ENCODE results near the gene PLBD1. TPM values are rescaled to one million over a fixed set of nuclear protein-coding genes. Genes with fewer than 3 reads are reported as not detected.

PLBD1 gene
- total RNA-seq, 1 experiment from 2014 or later = 49.6 TPM

DNA sequence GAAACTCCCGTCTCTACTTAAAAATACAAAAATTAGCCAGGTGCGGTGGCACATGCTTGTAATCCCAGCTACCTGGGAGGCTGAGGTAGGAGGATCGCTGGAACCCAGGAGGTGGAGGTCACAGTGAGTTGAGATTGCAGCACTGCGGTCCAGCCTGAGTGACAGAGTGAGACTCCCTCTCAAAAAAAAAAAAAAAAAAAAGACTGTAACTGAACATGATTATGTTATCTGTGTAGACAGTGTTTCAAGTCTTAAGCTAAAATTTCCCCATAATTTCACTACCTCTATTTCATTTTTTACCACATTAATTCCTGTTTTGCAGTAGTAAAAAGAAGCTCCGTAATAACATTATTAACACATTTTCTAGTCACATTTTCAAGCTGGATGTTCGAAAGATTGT, 5.4 kb downstream of the PLBD1 start:
- Mint-ChIP-seq H3K27me3 (ENCODE audit: low read depth) (peaks cover 4% of the 10 kb centered on the region; the same call in 1 of the 2 replicates), H3K4me1 (peaks cover 20% of the 10 kb centered on the region), H3K9me3 (peaks cover 5% of the 10 kb centered on the region), H3K4me3 (no peak overlapping the region), H3K27ac (no peak overlapping the region), H3K36me3 (no peaks in the 10 kb centered on the region; the same call in 1 of the 2 replicates)
- POLR2A ChIA-PET = interaction anchor here (0.7 kb wide), 1 partner anchor 206 kb away, joined by 6 read pairs; no protein-coding TSS in a partner anchor
- no peak for DNase-seq (ENCODE audit: low spot score)
- CTCF ChIA-PET = interaction anchor here (0.7 kb wide), 2 partner anchors 10 to 194 kb away, joined by 3 to 4 read pairs; no protein-coding TSS in a partner anchor
- ATAC-seq = no peak
- no peak for TF ChIP-seq NFE2L1 (CRISPR knock-in tag; IDR thresholded peaks at IDR 0.05)
- TF ChIP-seq, protein P1, sequence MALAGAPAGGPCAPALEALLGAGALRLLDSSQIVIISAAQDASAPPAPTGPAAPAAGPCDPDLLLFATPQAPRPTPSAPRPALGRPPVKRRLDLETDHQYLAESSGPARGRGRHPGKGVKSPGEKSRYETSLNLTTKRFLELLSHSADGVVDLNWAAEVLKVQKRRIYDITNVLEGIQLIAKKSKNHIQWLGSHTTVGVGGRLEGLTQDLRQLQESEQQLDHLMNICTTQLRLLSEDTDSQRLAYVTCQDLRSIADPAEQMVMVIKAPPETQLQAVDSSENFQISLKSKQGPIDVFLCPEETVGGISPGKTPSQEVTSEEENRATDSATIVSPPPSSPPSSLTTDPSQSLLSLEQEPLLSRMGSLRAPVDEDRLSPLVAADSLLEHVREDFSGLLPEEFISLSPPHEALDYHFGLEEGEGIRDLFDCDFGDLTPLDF (CRISPR knock-in tag; IDR thresholded peaks at IDR 0.05) = no peak
- TF ChIP-seq TCF7 (CRISPR knock-in tag; IDR thresholded peaks at IDR 0.05; ENCODE audit: low read depth) = no peak
- TF ChIP-seq, protein P2, sequence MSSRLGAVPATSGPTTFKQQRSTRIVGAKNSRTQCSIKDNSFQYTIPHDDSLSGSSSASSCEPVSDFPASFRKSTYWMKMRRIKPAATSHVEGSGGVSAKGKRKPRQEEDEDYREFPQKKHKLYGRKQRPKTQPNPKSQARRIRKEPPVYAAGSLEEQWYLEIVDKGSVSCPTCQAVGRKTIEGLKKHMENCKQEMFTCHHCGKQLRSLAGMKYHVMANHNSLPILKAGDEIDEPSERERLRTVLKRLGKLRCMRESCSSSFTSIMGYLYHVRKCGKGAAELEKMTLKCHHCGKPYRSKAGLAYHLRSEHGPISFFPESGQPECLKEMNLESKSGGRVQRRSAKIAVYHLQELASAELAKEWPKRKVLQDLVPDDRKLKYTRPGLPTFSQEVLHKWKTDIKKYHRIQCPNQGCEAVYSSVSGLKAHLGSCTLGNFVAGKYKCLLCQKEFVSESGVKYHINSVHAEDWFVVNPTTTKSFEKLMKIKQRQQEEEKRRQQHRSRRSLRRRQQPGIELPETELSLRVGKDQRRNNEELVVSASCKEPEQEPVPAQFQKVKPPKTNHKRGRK (CRISPR knock-in tag; IDR thresholded peaks at IDR 0.05; ENCODE audit: borderline replicate concordance) = no peak
- no peak for TF ChIP-seq CBFB (CRISPR knock-in tag; IDR thresholded peaks at IDR 0.05; ENCODE audit: low read depth)
- TF ChIP-seq, protein P3, sequence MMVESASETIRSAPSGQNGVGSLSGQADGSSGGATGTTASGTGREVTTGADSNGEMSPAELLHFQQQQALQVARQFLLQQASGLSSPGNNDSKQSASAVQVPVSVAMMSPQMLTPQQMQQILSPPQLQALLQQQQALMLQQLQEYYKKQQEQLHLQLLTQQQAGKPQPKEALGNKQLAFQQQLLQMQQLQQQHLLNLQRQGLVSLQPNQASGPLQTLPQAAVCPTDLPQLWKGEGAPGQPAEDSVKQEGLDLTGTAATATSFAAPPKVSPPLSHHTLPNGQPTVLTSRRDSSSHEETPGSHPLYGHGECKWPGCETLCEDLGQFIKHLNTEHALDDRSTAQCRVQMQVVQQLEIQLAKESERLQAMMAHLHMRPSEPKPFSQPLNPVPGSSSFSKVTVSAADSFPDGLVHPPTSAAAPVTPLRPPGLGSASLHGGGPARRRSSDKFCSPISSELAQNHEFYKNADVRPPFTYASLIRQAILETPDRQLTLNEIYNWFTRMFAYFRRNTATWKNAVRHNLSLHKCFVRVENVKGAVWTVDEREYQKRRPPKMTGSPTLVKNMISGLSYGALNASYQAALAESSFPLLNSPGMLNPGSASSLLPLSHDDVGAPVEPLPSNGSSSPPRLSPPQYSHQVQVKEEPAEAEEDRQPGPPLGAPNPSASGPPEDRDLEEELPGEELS (CRISPR knock-in tag; IDR thresholded peaks at IDR 0.05) = no peak
- no peak for TF ChIP-seq FOXK1 (CRISPR knock-in tag; IDR thresholded peaks at IDR 0.05)
- TF ChIP-seq, protein P4, sequence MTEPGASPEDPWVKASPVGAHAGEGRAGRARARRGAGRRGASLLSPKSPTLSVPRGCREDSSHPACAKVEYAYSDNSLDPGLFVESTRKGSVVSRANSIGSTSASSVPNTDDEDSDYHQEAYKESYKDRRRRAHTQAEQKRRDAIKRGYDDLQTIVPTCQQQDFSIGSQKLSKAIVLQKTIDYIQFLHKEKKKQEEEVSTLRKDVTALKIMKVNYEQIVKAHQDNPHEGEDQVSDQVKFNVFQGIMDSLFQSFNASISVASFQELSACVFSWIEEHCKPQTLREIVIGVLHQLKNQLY (CRISPR knock-in tag; IDR thresholded peaks at IDR 0.05) = no peak
- no peak for TF ChIP-seq ATF1 (CRISPR knock-in tag; IDR thresholded peaks at IDR 0.05)
- TF ChIP-seq, protein P5, sequence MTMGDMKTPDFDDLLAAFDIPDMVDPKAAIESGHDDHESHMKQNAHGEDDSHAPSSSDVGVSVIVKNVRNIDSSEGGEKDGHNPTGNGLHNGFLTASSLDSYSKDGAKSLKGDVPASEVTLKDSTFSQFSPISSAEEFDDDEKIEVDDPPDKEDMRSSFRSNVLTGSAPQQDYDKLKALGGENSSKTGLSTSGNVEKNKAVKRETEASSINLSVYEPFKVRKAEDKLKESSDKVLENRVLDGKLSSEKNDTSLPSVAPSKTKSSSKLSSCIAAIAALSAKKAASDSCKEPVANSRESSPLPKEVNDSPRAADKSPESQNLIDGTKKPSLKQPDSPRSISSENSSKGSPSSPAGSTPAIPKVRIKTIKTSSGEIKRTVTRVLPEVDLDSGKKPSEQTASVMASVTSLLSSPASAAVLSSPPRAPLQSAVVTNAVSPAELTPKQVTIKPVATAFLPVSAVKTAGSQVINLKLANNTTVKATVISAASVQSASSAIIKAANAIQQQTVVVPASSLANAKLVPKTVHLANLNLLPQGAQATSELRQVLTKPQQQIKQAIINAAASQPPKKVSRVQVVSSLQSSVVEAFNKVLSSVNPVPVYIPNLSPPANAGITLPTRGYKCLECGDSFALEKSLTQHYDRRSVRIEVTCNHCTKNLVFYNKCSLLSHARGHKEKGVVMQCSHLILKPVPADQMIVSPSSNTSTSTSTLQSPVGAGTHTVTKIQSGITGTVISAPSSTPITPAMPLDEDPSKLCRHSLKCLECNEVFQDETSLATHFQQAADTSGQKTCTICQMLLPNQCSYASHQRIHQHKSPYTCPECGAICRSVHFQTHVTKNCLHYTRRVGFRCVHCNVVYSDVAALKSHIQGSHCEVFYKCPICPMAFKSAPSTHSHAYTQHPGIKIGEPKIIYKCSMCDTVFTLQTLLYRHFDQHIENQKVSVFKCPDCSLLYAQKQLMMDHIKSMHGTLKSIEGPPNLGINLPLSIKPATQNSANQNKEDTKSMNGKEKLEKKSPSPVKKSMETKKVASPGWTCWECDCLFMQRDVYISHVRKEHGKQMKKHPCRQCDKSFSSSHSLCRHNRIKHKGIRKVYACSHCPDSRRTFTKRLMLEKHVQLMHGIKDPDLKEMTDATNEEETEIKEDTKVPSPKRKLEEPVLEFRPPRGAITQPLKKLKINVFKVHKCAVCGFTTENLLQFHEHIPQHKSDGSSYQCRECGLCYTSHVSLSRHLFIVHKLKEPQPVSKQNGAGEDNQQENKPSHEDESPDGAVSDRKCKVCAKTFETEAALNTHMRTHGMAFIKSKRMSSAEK (CRISPR knock-in tag; IDR thresholded peaks at IDR 0.05; ENCODE audit: borderline replicate concordance) = no peak
- TF ChIP-seq KAT7 (CRISPR knock-in tag; IDR thresholded peaks at IDR 0.05; ENCODE audit: borderline replicate concordance) = no peak
- TF ChIP-seq NR2C2 (CRISPR knock-in tag; IDR thresholded peaks at IDR 0.05) = no peak
- TF ChIP-seq OVOL2 (CRISPR knock-in tag; IDR thresholded peaks at IDR 0.05; ENCODE audit: borderline replicate concordance) = no peak
- TF ChIP-seq, protein P6, sequence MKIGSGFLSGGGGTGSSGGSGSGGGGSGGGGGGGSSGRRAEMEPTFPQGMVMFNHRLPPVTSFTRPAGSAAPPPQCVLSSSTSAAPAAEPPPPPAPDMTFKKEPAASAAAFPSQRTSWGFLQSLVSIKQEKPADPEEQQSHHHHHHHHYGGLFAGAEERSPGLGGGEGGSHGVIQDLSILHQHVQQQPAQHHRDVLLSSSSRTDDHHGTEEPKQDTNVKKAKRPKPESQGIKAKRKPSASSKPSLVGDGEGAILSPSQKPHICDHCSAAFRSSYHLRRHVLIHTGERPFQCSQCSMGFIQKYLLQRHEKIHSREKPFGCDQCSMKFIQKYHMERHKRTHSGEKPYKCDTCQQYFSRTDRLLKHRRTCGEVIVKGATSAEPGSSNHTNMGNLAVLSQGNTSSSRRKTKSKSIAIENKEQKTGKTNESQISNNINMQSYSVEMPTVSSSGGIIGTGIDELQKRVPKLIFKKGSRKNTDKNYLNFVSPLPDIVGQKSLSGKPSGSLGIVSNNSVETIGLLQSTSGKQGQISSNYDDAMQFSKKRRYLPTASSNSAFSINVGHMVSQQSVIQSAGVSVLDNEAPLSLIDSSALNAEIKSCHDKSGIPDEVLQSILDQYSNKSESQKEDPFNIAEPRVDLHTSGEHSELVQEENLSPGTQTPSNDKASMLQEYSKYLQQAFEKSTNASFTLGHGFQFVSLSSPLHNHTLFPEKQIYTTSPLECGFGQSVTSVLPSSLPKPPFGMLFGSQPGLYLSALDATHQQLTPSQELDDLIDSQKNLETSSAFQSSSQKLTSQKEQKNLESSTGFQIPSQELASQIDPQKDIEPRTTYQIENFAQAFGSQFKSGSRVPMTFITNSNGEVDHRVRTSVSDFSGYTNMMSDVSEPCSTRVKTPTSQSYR (CRISPR knock-in tag; IDR thresholded peaks at IDR 0.05) = no peak
- TF ChIP-seq, protein P7, sequence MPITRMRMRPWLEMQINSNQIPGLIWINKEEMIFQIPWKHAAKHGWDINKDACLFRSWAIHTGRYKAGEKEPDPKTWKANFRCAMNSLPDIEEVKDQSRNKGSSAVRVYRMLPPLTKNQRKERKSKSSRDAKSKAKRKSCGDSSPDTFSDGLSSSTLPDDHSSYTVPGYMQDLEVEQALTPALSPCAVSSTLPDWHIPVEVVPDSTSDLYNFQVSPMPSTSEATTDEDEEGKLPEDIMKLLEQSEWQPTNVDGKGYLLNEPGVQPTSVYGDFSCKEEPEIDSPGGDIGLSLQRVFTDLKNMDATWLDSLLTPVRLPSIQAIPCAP (CRISPR knock-in tag; IDR thresholded peaks at IDR 0.05) = no peak
- TF ChIP-seq, protein P8, sequence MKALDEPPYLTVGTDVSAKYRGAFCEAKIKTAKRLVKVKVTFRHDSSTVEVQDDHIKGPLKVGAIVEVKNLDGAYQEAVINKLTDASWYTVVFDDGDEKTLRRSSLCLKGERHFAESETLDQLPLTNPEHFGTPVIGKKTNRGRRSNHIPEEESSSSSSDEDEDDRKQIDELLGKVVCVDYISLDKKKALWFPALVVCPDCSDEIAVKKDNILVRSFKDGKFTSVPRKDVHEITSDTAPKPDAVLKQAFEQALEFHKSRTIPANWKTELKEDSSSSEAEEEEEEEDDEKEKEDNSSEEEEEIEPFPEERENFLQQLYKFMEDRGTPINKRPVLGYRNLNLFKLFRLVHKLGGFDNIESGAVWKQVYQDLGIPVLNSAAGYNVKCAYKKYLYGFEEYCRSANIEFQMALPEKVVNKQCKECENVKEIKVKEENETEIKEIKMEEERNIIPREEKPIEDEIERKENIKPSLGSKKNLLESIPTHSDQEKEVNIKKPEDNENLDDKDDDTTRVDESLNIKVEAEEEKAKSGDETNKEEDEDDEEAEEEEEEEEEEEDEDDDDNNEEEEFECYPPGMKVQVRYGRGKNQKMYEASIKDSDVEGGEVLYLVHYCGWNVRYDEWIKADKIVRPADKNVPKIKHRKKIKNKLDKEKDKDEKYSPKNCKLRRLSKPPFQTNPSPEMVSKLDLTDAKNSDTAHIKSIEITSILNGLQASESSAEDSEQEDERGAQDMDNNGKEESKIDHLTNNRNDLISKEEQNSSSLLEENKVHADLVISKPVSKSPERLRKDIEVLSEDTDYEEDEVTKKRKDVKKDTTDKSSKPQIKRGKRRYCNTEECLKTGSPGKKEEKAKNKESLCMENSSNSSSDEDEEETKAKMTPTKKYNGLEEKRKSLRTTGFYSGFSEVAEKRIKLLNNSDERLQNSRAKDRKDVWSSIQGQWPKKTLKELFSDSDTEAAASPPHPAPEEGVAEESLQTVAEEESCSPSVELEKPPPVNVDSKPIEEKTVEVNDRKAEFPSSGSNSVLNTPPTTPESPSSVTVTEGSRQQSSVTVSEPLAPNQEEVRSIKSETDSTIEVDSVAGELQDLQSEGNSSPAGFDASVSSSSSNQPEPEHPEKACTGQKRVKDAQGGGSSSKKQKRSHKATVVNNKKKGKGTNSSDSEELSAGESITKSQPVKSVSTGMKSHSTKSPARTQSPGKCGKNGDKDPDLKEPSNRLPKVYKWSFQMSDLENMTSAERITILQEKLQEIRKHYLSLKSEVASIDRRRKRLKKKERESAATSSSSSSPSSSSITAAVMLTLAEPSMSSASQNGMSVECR (CRISPR knock-in tag; IDR thresholded peaks at IDR 0.05; ENCODE audit: borderline replicate concordance) = no peak

Measured in WTC11 (cell line).